Stimulated activated CD4-positive, alpha-beta T cell treated with anti-CD3 and anti-CD28 coated beads, Interleukin-1b, Interleukin-23, amount 100 ng/mL, for 1 hour (primary cell): ENCODE measurements around the gene ATPAF2.
"Not testable (repeated sequence)": the region's sequence is repeated elsewhere in the genome, so short reads cannot be mapped to it uniquely, and the experiment has no call there.

Experiments used
- DNase-seq, 2 donors: peaks; one replicate each; pipeline ENCODE4 v3.0.0-alpha.2; 2020; ENCODE audit warnings: low read depth in 2 of 2

ATPAF2 gene

GRCh38 chr17:18009609-18010420 is 29.2 kb downstream of the ATPAF2 start:
- no peak for DNase-seq

- no peak for DNase-seq
These were observed 30.3 kb downstream of the ATPAF2 start for GRCh38 chr17:18008496-18009268.

- DNase-seq: no peak
These were observed 32.3 kb downstream of the ATPAF2 start for GRCh38 chr17:18006495-18007239.

- no peak for DNase-seq
These were observed 33.5 kb downstream of the ATPAF2 start for GRCh38 chr17:18005496-18005895.

- DNase-seq: no peak
These were observed 34.1 kb downstream of the ATPAF2 start for GRCh38 chr17:18004884-18005305.

- no peak for DNase-seq
These were observed 34.6 kb downstream of the ATPAF2 start for GRCh38 chr17:18004345-18004744.

GRCh38 chr17:18002171-18002570 is 36.8 kb downstream of the ATPAF2 start:
- DNase-seq: no peak

GRCh38 chr17:18000030-18000408 is 38.9 kb downstream of the ATPAF2 start:
- DNase-seq: no peak

GRCh38 chr17:17999364-18000029 is 39.5 kb downstream of the ATPAF2 start:
- DNase-seq: no peak

GRCh38 chr17:17998934-17999333 is 40.0 kb downstream of the ATPAF2 start:
- DNase-seq: no peak

- not testable (repeated sequence) for DNase-seq
These were observed 43.1 kb downstream of the ATPAF2 start for GRCh38 chr17:17995887-17996286.

GRCh38 chr17:17994271-17995069 is 44.5 kb downstream of the ATPAF2 start:
- DNase-seq: no peak

- no peak for DNase-seq
These were observed 45.1 kb downstream of the ATPAF2 start for GRCh38 chr17:17993852-17994251.

- DNase-seq: no peak
These were observed 45.6 kb downstream of the ATPAF2 start for GRCh38 chr17:17993366-17993765.

GRCh38 chr17:17990282-17990681 is 48.7 kb downstream of the ATPAF2 start:
- no peak for DNase-seq

- DNase-seq: no peak
These were observed 49.4 kb downstream of the ATPAF2 start for GRCh38 chr17:17989618-17990017.

GRCh38 chr17:17989081-17989480 is 49.9 kb downstream of the ATPAF2 start:
- no peak for DNase-seq

- no peak for DNase-seq
These were observed 50.5 kb downstream of the ATPAF2 start for GRCh38 chr17:17988427-17988945.

- DNase-seq: no peak
These were observed 51.1 kb downstream of the ATPAF2 start for GRCh38 chr17:17987901-17988300.

GRCh38 chr17:17987187-17987896 is 51.6 kb downstream of the ATPAF2 start:
- no peak for DNase-seq
